ENCODE measurements around the gene KLC1.

Gene KLC1

DNA sequence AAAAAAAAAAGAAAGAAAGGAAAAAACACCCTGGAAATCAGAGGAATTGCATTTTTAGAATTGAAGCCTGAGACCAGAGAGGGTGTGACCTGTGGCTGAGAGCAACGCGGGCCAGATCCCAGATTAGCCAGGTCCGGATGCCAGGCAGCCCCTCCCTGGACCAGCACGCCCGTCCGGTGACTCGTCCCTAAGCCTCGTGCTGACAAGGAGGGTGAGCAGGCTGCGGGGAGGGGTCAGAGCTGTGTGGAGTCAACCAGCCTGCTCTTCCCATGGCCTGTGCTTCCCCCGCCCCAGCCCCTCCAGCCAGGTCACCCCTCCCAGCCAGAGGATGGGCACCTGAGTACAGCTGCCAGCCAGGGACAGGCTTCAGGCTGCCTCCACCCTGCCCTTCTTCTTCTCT lies 4.2 kb upstream of the KLC1 start:
- peak overlapping the region; percentile 38 for H3K9ac ChIP-seq (ENCODE audit: low read length)
- peak overlapping the region; percentile 59 for H3K4me2 ChIP-seq (ENCODE audit: low read depth, low read length, poor library complexity, severe bottlenecking)
- peaks cover under 1% of the 10 kb centered on the region; the same call in 1 of the 2 replicates for H4K20me1 ChIP-seq (ENCODE audit: low read depth, low read length)
- no peaks in the 10 kb centered on the region for H3K9me2 ChIP-seq (replicated peaks; ENCODE audit: insufficient read depth, low read length)
- H3K27ac ChIP-seq (ENCODE audit: low read depth, low read length), result peak overlapping the region; percentile 82
- peaks cover 9% of the 10 kb centered on the region for H3K79me2 ChIP-seq (ENCODE audit: insufficient read depth, low read length)
- no peaks in the 10 kb centered on the region for H3K36me3 ChIP-seq (ENCODE audit: low read length)
- no peak for TF ChIP-seq EZH2phosphoT487 (conservative IDR thresholded peaks at IDR 0.05; ENCODE audit: low read length)
- TF ChIP-seq, protein P1, sequence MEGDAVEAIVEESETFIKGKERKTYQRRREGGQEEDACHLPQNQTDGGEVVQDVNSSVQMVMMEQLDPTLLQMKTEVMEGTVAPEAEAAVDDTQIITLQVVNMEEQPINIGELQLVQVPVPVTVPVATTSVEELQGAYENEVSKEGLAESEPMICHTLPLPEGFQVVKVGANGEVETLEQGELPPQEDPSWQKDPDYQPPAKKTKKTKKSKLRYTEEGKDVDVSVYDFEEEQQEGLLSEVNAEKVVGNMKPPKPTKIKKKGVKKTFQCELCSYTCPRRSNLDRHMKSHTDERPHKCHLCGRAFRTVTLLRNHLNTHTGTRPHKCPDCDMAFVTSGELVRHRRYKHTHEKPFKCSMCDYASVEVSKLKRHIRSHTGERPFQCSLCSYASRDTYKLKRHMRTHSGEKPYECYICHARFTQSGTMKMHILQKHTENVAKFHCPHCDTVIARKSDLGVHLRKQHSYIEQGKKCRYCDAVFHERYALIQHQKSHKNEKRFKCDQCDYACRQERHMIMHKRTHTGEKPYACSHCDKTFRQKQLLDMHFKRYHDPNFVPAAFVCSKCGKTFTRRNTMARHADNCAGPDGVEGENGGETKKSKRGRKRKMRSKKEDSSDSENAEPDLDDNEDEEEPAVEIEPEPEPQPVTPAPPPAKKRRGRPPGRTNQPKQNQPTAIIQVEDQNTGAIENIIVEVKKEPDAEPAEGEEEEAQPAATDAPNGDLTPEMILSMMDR (IDR thresholded peaks at IDR 0.05; ENCODE audit: insufficient read depth, low read length, poor library complexity, severe bottlenecking), result no peak
- peaks cover 32% of the 10 kb centered on the region for H3F3A ChIP-seq (ENCODE audit: insufficient read depth)
- no peaks in the 10 kb centered on the region for H3K9me3 ChIP-seq (ENCODE audit: insufficient read depth, low read length)
- H3K27me3 ChIP-seq (ENCODE audit: low read length), result no peaks in the 10 kb centered on the region
- H2AFZ ChIP-seq (ENCODE audit: low read depth, low read length, severe bottlenecking), result peak overlapping the region; percentile 58
- H3K4me3 ChIP-seq (ENCODE audit: insufficient read depth, low read length, poor library complexity, severe bottlenecking), result peak overlapping the region; percentile 15

DNA sequence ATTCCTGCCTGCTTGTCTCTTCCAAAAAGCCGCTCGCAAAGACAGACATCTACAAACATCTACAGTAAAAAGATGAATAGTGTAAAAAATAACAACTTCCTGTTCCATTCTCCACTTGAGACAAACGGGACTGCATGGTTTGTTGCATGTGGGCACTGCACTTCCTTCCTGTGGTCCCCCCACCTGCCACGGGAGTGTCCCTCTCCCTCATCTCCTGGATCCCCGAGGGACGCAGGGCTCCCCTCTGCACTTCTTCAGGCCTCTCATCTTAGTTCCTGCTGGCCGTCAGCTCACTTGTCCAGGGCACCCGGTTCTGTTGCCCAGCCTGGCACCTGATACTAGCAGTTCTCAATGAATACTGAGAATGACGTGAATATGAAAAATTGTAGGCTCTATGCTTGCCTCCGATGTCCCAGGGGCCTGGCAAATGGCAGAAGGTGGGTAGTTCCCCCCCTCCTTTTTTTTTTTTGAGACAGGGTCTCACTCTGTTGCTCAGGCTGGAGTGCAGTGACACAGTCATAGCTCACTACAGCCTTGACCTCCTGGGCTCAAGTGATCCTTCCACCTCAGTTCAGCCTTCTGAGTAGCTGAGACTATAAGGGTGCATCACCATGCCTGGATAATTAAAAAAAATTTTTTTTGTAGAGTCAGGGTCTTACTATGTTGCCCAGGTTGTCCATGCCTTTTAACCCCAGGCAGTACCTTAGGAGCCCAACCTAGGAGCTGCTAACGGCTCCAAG lies 3.5 kb upstream of the KLC1 start:
- Histone ChIP-seq H3K27me3 (ENCODE audit: low read length) (no peaks in the 10 kb centered on the region), H3F3A (ENCODE audit: insufficient read depth) (peaks cover 32% of the 10 kb centered on the region), H3K79me2 (ENCODE audit: insufficient read depth, low read length) (peaks cover 16% of the 10 kb centered on the region), H3K4me2 (ENCODE audit: low read depth, low read length, poor library complexity, severe bottlenecking) (peak overlapping the region; percentile 59), H3K27ac (ENCODE audit: low read depth, low read length) (peak overlapping the region; percentile 82), H3K9me3 (ENCODE audit: insufficient read depth, low read length) (no peaks in the 10 kb centered on the region), H2AFZ (ENCODE audit: low read depth, low read length, severe bottlenecking) (peak overlapping the region; percentile 58), H3K36me3 (ENCODE audit: low read length) (no peaks in the 10 kb centered on the region), H3K4me3 (ENCODE audit: insufficient read depth, low read length, poor library complexity, severe bottlenecking) (peak overlapping the region; percentile 15), H3K9me2 (replicated peaks; ENCODE audit: insufficient read depth, low read length) (no peaks in the 10 kb centered on the region), H3K9ac (ENCODE audit: low read length) (peak overlapping the region; percentile 38), H4K20me1 (ENCODE audit: low read depth, low read length) (peaks cover 7% of the 10 kb centered on the region; the same call in 1 of the 2 replicates)
- TF ChIP-seq, protein P1 (IDR thresholded peaks at IDR 0.05; ENCODE audit: insufficient read depth, low read length, poor library complexity, severe bottlenecking), result no peak
- TF ChIP-seq EZH2phosphoT487 (conservative IDR thresholded peaks at IDR 0.05; ENCODE audit: low read length), result no peak

DNA sequence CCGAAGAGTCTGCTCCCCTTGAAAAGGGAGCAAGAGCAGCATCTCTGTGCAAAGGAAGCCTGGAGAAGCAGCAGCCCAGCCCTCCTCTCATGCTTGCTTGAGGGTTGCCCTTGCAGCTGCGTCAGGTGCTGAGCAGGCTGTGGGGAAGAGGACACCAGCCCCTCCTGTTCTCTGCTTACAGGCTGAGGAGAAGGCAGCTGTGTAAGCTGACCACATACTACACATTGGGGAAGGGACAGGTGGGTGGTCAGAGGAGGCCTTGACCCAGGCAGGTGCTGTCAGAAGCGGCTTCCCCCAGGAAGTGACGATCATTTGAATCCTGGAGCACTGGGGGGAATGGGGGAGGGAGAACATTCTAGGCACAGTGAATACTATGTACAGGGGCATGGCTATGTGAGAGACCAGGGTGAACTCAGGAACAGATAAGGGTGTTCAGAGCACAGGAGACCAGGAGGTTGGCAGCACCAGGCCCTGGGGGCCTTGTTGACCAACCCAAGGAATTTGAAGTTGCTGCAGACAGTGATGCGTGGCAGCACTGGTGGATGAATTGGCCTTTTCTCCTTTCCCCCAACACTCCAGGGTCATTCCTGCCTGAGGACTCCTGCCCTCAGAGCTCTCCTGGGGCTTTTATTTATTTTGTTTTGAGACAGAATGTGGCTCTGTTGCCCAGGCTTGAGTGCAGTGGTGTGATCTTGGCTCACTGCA lies 2.7 kb upstream of the KLC1 start:
- H3K4me3 ChIP-seq (ENCODE audit: insufficient read depth, low read length, poor library complexity, severe bottlenecking), result no peak overlapping the region
- H3K79me2 ChIP-seq (ENCODE audit: insufficient read depth, low read length), result peaks cover 24% of the 10 kb centered on the region
- H3K27me3 ChIP-seq (ENCODE audit: low read length), result no peaks in the 10 kb centered on the region
- no peaks in the 10 kb centered on the region for H3K36me3 ChIP-seq (ENCODE audit: low read length)
- no peak overlapping the region for H2AFZ ChIP-seq (ENCODE audit: low read depth, low read length, severe bottlenecking)
- H3K9me3 ChIP-seq (ENCODE audit: insufficient read depth, low read length), result no peaks in the 10 kb centered on the region
- peaks cover 32% of the 10 kb centered on the region for H3F3A ChIP-seq (ENCODE audit: insufficient read depth)
- TF ChIP-seq EZH2phosphoT487 (conservative IDR thresholded peaks at IDR 0.05; ENCODE audit: low read length), result no peak
- TF ChIP-seq, protein P1 (IDR thresholded peaks at IDR 0.05; ENCODE audit: insufficient read depth, low read length, poor library complexity, severe bottlenecking), result no peak
- H4K20me1 ChIP-seq (ENCODE audit: low read depth, low read length), result peaks cover 11% of the 10 kb centered on the region; the same call in 1 of the 2 replicates
- peak overlapping the region; percentile 82 for H3K27ac ChIP-seq (ENCODE audit: low read depth, low read length)
- H3K9me2 ChIP-seq (replicated peaks; ENCODE audit: insufficient read depth, low read length), result no peaks in the 10 kb centered on the region
- peak overlapping the region; percentile 59 for H3K4me2 ChIP-seq (ENCODE audit: low read depth, low read length, poor library complexity, severe bottlenecking)
- no peak overlapping the region; the same call in 1 of the 2 replicates for H3K9ac ChIP-seq (ENCODE audit: low read length)

Measured in SU-DHL-6 (cell line).